ENCODE measurements around the gene SNAI3.

Gene SNAI3

DNA sequence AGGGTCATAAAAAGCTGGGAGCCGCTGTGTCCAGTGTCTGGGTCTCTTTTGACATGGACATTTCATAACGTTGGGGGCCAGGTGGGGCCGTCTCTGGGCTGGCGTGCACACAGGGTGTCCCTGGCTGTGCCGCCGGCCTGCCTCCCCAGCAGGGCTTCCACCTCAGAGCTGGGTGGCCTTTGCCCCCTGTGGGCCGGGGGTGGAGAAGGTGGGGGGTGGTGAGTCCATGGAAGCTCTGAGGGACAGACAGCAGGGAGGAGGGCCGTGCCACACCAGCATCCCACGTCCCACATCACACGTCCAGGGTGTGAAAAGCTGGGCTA, 908 bp upstream of the SNAI3 start:
- Histone ChIP-seq H3K36me3 (no peaks in the 10 kb centered on the region), H3K4me1 (no peaks in the 10 kb centered on the region), H3K27me3 (peaks cover 39% of the 10 kb centered on the region), H3K9me3 (no peaks in the 10 kb centered on the region), H3K4me3 (ENCODE audit: low read depth, low read length) (no peak overlapping the region)
- no peak for DNase-seq
- TF ChIP-seq, protein P1, sequence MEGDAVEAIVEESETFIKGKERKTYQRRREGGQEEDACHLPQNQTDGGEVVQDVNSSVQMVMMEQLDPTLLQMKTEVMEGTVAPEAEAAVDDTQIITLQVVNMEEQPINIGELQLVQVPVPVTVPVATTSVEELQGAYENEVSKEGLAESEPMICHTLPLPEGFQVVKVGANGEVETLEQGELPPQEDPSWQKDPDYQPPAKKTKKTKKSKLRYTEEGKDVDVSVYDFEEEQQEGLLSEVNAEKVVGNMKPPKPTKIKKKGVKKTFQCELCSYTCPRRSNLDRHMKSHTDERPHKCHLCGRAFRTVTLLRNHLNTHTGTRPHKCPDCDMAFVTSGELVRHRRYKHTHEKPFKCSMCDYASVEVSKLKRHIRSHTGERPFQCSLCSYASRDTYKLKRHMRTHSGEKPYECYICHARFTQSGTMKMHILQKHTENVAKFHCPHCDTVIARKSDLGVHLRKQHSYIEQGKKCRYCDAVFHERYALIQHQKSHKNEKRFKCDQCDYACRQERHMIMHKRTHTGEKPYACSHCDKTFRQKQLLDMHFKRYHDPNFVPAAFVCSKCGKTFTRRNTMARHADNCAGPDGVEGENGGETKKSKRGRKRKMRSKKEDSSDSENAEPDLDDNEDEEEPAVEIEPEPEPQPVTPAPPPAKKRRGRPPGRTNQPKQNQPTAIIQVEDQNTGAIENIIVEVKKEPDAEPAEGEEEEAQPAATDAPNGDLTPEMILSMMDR (IDR thresholded peaks at IDR 0.05; ENCODE audit: low read depth, low read length), result no peak

DNA sequence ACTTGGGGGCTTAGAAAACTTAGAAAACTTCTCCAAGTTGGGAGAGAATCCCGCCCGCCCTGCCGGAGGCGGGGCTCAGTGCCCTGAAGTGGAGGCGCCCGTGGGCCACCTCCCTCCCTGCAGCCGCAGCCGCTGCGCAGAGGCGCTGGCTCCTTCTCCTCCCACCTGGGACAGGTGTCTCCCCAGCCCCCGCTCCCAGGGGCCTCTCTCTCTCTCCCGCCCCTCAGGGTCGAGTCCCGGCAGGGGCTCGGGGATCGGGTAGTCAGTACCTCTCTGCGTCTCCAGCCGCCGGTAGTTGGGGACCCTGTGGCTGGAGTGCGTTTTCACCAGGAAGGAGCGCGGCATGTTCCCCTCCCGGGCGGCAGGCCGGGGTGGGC, 257 bp downstream of the SNAI3 start:
- no peaks in the 10 kb centered on the region for H3K36me3 ChIP-seq
- peaks cover 50% of the 10 kb centered on the region for H3K27me3 ChIP-seq
- DNase-seq, result no peak
- peak overlapping the region; percentile 45 for H3K4me3 ChIP-seq (ENCODE audit: low read depth, low read length)
- no peaks in the 10 kb centered on the region for H3K4me1 ChIP-seq
- TF ChIP-seq, protein P1 (IDR thresholded peaks at IDR 0.05; ENCODE audit: low read depth, low read length), result no peak
- H3K9me3 ChIP-seq, result no peaks in the 10 kb centered on the region

DNA sequence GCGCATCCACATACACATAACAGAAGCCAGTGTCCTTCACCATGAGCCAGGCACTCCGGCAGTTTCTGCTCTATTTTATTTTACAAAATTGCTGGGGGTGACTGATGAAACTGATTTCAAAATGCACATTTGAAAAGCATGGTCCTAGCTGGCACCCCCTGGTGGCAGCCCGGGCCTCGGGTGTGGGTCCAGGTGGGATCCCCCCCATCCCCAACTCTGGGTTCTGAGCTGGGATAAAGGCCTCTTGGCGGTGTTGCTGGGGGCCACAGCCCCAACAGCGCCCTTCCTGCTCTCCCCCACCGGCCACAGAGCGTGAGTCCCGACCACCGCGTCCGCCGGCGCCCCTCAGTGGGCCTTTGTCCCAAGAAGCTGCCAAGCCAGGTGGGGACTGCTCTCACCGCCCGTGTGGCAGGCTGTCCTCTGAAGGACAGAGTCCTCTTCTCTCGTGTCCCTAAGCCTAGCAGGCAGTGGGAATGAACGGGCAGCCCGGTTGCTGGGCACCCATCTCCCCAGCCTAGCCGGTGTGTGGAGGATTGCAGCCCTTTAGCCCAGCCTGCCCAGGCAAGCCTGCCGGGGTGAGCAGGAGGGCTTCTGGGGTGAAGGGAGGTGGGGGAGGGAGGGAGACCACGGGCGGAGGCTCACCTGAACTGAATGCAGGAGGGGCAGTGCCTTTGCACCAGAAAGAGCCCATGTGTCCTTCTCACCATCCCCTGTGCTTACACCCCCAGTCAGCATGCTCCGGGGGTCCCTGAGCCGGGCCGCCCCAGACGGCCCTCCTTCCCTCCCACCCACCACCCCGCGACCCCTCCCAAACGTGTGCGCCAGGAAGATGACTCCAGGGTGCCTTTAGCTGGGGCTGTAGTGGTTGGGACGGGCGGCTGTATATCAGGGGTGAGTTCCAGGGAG, 898 bp downstream of the SNAI3 start:
- Histone ChIP-seq H3K4me3 (ENCODE audit: low read depth, low read length) (no peak overlapping the region; the same call in 1 of the 2 replicates), H3K4me1 (no peaks in the 10 kb centered on the region), H3K36me3 (no peaks in the 10 kb centered on the region), H3K27me3 (peaks cover 56% of the 10 kb centered on the region), H3K9me3 (no peaks in the 10 kb centered on the region)
- no peak for DNase-seq
- TF ChIP-seq, protein P1 (IDR thresholded peaks at IDR 0.05; ENCODE audit: low read depth, low read length), result peak; percentile 53

DNA sequence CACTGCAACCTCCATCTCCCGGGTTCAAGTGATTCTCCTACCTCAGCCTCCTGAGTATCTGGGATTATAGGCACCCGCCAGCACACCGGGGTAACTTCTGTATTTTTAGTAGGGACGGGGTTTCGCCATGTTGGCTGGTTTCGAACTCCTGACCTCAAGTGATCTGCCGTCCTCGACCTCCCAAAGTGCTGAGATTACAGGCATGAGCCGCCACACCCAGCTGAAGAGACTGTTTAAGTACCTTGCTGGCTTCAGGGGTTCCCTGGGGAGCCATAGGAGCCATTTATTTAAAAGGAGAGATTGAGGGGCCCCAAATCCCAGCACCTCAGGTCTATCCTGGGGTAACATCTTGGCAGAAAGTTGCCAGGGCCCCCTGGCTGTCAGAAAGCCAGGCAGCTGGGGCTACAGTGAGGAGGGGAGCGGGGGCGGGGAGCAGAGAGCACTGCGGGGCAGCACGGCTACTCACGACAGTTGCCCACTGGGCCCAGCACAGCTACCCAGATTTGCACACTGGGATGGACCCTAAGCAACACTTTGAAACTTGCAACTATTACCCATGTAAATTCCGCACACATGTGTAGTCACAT, 1.6 kb downstream of the SNAI3 start:
- Histone ChIP-seq H3K36me3 (no peaks in the 10 kb centered on the region), H3K4me1 (no peaks in the 10 kb centered on the region), H3K9me3 (no peaks in the 10 kb centered on the region), H3K4me3 (ENCODE audit: low read depth, low read length) (no peak overlapping the region), H3K27me3 (peaks cover 56% of the 10 kb centered on the region)
- TF ChIP-seq, protein P1 (IDR thresholded peaks at IDR 0.05; ENCODE audit: low read depth, low read length), result no peak
- DNase-seq, result no peak

DNA sequence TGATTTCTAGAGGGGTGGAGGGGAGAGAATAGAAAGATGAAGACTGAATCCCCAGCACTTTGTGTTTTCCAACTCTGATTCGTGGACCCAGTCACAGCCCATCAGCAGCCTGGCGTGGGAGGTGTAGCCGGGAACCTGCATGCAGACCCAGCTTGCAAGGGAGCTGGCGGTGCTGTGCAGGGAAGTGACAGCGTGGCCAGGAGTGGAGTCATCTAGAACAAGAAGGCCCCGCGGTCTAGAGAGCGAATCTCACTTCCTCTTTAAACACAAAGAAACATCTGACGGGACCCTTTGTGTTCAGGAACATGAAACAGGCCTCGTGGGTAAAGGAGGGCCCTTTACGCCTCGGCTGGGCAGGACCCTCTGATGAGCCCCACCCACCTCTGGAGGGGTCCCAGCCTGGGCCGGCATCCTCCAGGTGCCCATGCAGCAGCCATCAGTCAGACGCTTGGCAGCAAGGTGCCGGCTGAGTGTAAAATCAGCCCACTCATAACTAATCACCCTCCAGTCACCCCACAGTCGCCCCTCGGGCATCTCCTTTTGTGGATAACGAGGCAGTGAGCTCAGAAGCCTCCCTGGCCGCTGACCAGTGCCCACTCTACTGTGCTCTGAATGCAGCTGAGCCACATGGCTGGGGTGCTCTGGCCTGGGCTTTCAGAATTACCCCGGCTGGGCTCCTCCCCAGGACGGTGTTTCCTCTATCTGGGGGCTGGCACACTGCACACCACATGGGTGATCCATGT, 4.4 kb downstream of the SNAI3 start:
- no peak overlapping the region for H3K4me3 ChIP-seq (ENCODE audit: low read depth, low read length)

More for the DNA sequence above, 4.4 kb downstream of the SNAI3 start:
- H3K36me3 ChIP-seq, result no peaks in the 10 kb centered on the region
- no peaks in the 10 kb centered on the region; the same call in 1 of the 2 replicates for H3K4me1 ChIP-seq
- TF ChIP-seq, protein P1 (IDR thresholded peaks at IDR 0.05; ENCODE audit: low read depth, low read length), result no peak
- no peak for DNase-seq
- H3K9me3 ChIP-seq, result no peaks in the 10 kb centered on the region; the same call in 1 of the 2 replicates
- peaks cover 73% of the 10 kb centered on the region for H3K27me3 ChIP-seq

Data from BE2C (cell line).